Measurements from ENCODE around the gene ARHGEF16. TPM values are rescaled to one million over a fixed set of nuclear protein-coding genes. Genes with fewer than 3 reads are reported as not detected.

The ARHGEF16 gene
- total and polyA plus RNA-seq, 2 experiments from 2014 or later, result 24.8 to 36.2 TPM

DNA sequence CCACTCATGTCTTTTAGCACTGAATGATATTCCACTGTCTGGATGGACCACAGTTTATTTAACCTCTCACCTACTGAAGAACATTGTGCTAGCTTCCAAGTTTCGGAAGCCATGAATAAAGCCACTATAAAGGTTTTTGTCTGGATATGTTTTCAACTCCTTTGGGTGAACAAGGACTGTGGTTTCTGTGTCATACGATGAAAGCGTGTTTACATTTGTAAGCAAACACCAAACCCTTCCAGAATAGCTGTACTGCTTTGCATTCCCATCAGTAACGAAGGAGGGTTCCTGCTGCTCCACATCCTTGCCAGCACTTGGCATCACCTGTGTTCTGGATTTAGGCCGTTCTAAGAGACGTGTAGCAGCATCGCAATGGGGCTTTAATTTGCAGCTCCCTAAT lies 10.7 kb upstream of the ARHGEF16 start:
- H4K20me1 ChIP-seq (ENCODE audit: insufficient read depth, poor library complexity, severe bottlenecking), result no peaks in the 10 kb centered on the region
- H3K27me3 ChIP-seq, result no peaks in the 10 kb centered on the region
- no peak overlapping the region for H2AFZ ChIP-seq
- H3K4me3 ChIP-seq, result no peak overlapping the region
- H3K27ac ChIP-seq, result no peak overlapping the region
- no peaks in the 10 kb centered on the region for H3K9me3 ChIP-seq (ENCODE audit: low read depth)
- H3K36me3 ChIP-seq (replicated peaks; ENCODE audit: insufficient read depth, low read depth), result no peaks in the 10 kb centered on the region
- no peaks in the 10 kb centered on the region for H3K79me2 ChIP-seq
- H3K4me1 ChIP-seq (ENCODE audit: insufficient read depth), result no peaks in the 10 kb centered on the region
- WGBS (ENCODE audit: low lambda C conversion rate, missing lambda C conversion rate), result 84% methylated on average over 7 of the region's 7 CpGs
- no peak overlapping the region for H3K4me2 ChIP-seq
- no peaks in the 10 kb centered on the region for H3K9me2 ChIP-seq (replicated peaks; ENCODE audit: insufficient read depth)
- TF ChIP-seq, protein P1, sequence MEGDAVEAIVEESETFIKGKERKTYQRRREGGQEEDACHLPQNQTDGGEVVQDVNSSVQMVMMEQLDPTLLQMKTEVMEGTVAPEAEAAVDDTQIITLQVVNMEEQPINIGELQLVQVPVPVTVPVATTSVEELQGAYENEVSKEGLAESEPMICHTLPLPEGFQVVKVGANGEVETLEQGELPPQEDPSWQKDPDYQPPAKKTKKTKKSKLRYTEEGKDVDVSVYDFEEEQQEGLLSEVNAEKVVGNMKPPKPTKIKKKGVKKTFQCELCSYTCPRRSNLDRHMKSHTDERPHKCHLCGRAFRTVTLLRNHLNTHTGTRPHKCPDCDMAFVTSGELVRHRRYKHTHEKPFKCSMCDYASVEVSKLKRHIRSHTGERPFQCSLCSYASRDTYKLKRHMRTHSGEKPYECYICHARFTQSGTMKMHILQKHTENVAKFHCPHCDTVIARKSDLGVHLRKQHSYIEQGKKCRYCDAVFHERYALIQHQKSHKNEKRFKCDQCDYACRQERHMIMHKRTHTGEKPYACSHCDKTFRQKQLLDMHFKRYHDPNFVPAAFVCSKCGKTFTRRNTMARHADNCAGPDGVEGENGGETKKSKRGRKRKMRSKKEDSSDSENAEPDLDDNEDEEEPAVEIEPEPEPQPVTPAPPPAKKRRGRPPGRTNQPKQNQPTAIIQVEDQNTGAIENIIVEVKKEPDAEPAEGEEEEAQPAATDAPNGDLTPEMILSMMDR (IDR thresholded peaks at IDR 0.05; ENCODE audit: poor library complexity), result no peak
- TF ChIP-seq EZH2 (IDR thresholded peaks at IDR 0.05; ENCODE audit: borderline replicate concordance), result no peak
- no peak for TF ChIP-seq EZH2phosphoT487 (IDR thresholded peaks at IDR 0.05; ENCODE audit: low read depth, severe bottlenecking, unreplicated experiment)
- DNase-seq (ENCODE audit: low spot score), result no peak

DNA sequence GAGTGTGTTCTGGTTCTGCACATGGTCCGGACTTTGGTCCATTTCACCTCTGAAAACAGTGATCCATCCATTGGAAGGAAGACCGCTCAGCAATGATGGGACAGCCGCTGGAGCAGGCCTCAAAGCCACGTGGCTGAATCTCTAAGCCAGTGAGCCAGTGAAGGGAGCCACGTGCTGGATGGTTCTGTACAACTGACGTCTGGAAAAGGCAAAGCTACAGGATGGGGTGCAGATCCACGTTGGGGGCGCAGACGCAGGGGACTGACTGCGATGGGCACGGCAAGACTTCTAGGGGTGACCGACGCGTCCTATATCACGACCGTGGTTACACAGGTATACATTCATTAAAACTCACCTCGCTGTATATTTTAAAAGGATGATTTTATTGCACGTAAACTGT lies 10.2 kb upstream of the ARHGEF16 start:
- 92% methylated on average over 18 of the region's 18 CpGs for WGBS (ENCODE audit: low lambda C conversion rate, missing lambda C conversion rate)
- Histone ChIP-seq H2AFZ (no peak overlapping the region), H3K79me2 (no peaks in the 10 kb centered on the region), H3K4me1 (ENCODE audit: insufficient read depth) (no peaks in the 10 kb centered on the region), H3K36me3 (replicated peaks; ENCODE audit: insufficient read depth, low read depth) (no peaks in the 10 kb centered on the region), H3K9me3 (ENCODE audit: low read depth) (no peaks in the 10 kb centered on the region), H3K27ac (no peak overlapping the region), H3K9me2 (replicated peaks; ENCODE audit: insufficient read depth) (no peaks in the 10 kb centered on the region), H3K4me2 (no peak overlapping the region), H3K4me3 (no peak overlapping the region), H4K20me1 (ENCODE audit: insufficient read depth, poor library complexity, severe bottlenecking) (no peaks in the 10 kb centered on the region), H3K27me3 (no peaks in the 10 kb centered on the region)
- no peak for TF ChIP-seq EZH2phosphoT487 (IDR thresholded peaks at IDR 0.05; ENCODE audit: low read depth, severe bottlenecking, unreplicated experiment)
- TF ChIP-seq, protein P1 (IDR thresholded peaks at IDR 0.05; ENCODE audit: poor library complexity), result no peak
- no peak for TF ChIP-seq EZH2 (IDR thresholded peaks at IDR 0.05; ENCODE audit: borderline replicate concordance)
- DNase-seq (ENCODE audit: low spot score), result no peak

- Histone ChIP-seq H3K27me3 (no peaks in the 10 kb centered on the region), H3K79me2 (no peaks in the 10 kb centered on the region), H2AFZ (no peak overlapping the region), H3K27ac (no peak overlapping the region), H3K4me1 (ENCODE audit: insufficient read depth) (no peaks in the 10 kb centered on the region), H3K9me2 (replicated peaks; ENCODE audit: insufficient read depth) (no peaks in the 10 kb centered on the region), H3K4me3 (no peak overlapping the region), H3K4me2 (no peak overlapping the region), H3K36me3 (replicated peaks; ENCODE audit: insufficient read depth, low read depth) (no peaks in the 10 kb centered on the region), H4K20me1 (ENCODE audit: insufficient read depth, poor library complexity, severe bottlenecking) (no peaks in the 10 kb centered on the region), H3K9me3 (ENCODE audit: low read depth) (no peaks in the 10 kb centered on the region)
- TF ChIP-seq, protein P1 (IDR thresholded peaks at IDR 0.05; ENCODE audit: poor library complexity), result no peak
- WGBS (ENCODE audit: low lambda C conversion rate, missing lambda C conversion rate), result 82% methylated on average over 10 of the region's 10 CpGs
- DNase-seq (ENCODE audit: low spot score), result no peak
Observed at GRCh38 chr1:3444736-3445135, 9.7 kb upstream of the ARHGEF16 start.
